ENCODE results near the gene LRRFIP1. TPM values are rescaled to one million over a fixed set of nuclear protein-coding genes. Genes with fewer than 3 reads are reported as not detected.

Gene LRRFIP1
- total and polyA plus RNA-seq, 2 donors (not counting 1 experiment from before 2014, with no cell fraction given): 42.0 to 139 TPM

- intact Hi-C loops (cut with micrococcal nuclease): no loop called here
- Mint-ChIP-seq H3K9me3 (ENCODE audit: insufficient read depth) (no peaks in the 10 kb centered on the region), H3K27ac (peak overlapping the region; percentile 10), H3K4me1 (peaks cover 29% of the 10 kb centered on the region), H3K4me3 (no peak overlapping the region), H3K27me3 (no peaks in the 10 kb centered on the region)
- no peak for DNase-seq
- Histone ChIP-seq H3K79me2 (ENCODE audit: control insufficient read depth, insufficient read depth, low read length) (peaks cover 97% of the 10 kb centered on the region), H3K27ac (ENCODE audit: low read length in 2 of 2) (no peak overlapping the region), H3K27me3 (replicated peaks in 1 of 4; ENCODE audit: control extremely low read depth in 1 of 4, control insufficient read depth in 3 of 4, insufficient read depth in 4 of 4, low read length in 3 of 4) (no peaks in the 10 kb centered on the region), H3K4me1 (ENCODE audit: control insufficient read depth in 2 of 2, insufficient read depth in 2 of 2, low read length in 2 of 2) (peaks cover 0 to 4% of the 10 kb centered on the region in 2 donors), H3K9me3 (ENCODE audit: control extremely low read depth in 1 of 3, control insufficient read depth in 2 of 3, insufficient read depth in 1 of 3, low read length in 2 of 3) (no peaks in the 10 kb centered on the region), H2AFZ (ENCODE audit: insufficient read depth, low read depth, low read length, poor library complexity, severe bottlenecking) (no peak overlapping the region), H4K20me1 (ENCODE audit: control insufficient read depth, insufficient read depth, low read length, poor library complexity, severe bottlenecking) (peaks cover 97% of the 10 kb centered on the region), H3K36me3 (replicated peaks in 1 of 2; ENCODE audit: control extremely low read depth in 1 of 2, control insufficient read depth in 1 of 2, extremely low read depth in 1 of 2, insufficient read depth in 2 of 2, low read length in 1 of 2) (peaks cover 0 to 38% of the 10 kb centered on the region in 2 experiments), H3K4me3 (ENCODE audit: control extremely low read depth in 1 of 5, extremely low read depth in 1 of 5, insufficient read depth in 1 of 5, low read depth in 2 of 5, low read length in 4 of 5) (no peak overlapping the region), H3K9ac (ENCODE audit: low read length) (no peak overlapping the region), H3K4me2 (replicated peaks; ENCODE audit: low read depth, low read length, poor library complexity, severe bottlenecking) (no peak overlapping the region)
- TF ChIP-seq CTCF (IDR thresholded peaks at IDR 0.05) (no peak), EZH2 (IDR thresholded peaks at IDR 0.05; ENCODE audit: borderline replicate concordance, insufficient read depth, low read depth, low read length, poor library complexity, severe bottlenecking) (no peak)
- ATAC-seq (ENCODE audit: low read depth): no peak
- WGBS (ENCODE audit: insufficient coverage): 79% methylated on average over 13 of the region's 13 CpGs
- CTCF ChIA-PET: interaction anchor here (0.6 to 4.9 kb wide), 4 partner anchors 12 to 220 kb away, joined by 3 to 27 read pairs (median 7); no protein-coding TSS in a partner anchor
- POLR2A ChIA-PET: no interaction called here
These were observed 105.5 kb downstream of the LRRFIP1 start for GRCh38 chr2:237732790-237733381.

- no peaks in the 10 kb centered on the region for H3K9me3 Mint-ChIP-seq (ENCODE audit: insufficient read depth)
- peaks cover 0 to 4% of the 10 kb centered on the region in 2 donors for H3K4me1 ChIP-seq (ENCODE audit: control insufficient read depth in 2 of 2, insufficient read depth in 2 of 2, low read length in 2 of 2)
- H3K4me3 ChIP-seq (ENCODE audit: control extremely low read depth in 1 of 5, extremely low read depth in 1 of 5, insufficient read depth in 1 of 5, low read depth in 2 of 5, low read length in 4 of 5): no peak overlapping the region
- WGBS (ENCODE audit: insufficient coverage): 89% methylated on average over 7 of the region's 13 CpGs
- no peak overlapping the region for H3K27ac Mint-ChIP-seq
- H3K9me3 ChIP-seq (ENCODE audit: control extremely low read depth in 1 of 3, control insufficient read depth in 2 of 3, insufficient read depth in 1 of 3, low read length in 2 of 3): no peaks in the 10 kb centered on the region
- H3K79me2 ChIP-seq (ENCODE audit: control insufficient read depth, insufficient read depth, low read length): peaks cover 96% of the 10 kb centered on the region
- H3K4me3 Mint-ChIP-seq: no peak overlapping the region
- intact Hi-C loops (cut with micrococcal nuclease): no loop called here
- ATAC-seq (ENCODE audit: low read depth) (no peak), DNase-seq (no peak)
- H2AFZ ChIP-seq (ENCODE audit: insufficient read depth, low read depth, low read length, poor library complexity, severe bottlenecking): no peak overlapping the region
- H3K27me3 Mint-ChIP-seq: no peaks in the 10 kb centered on the region
- H3K36me3 ChIP-seq (replicated peaks in 1 of 2; ENCODE audit: control extremely low read depth in 1 of 2, control insufficient read depth in 1 of 2, extremely low read depth in 1 of 2, insufficient read depth in 2 of 2, low read length in 1 of 2): peaks cover 0 to 44% of the 10 kb centered on the region in 2 experiments
- H3K27ac ChIP-seq (ENCODE audit: low read length in 2 of 2): no peak overlapping the region
- H3K9ac ChIP-seq (ENCODE audit: low read length): no peak overlapping the region
- peaks cover 97% of the 10 kb centered on the region for H4K20me1 ChIP-seq (ENCODE audit: control insufficient read depth, insufficient read depth, low read length, poor library complexity, severe bottlenecking)
- H3K27me3 ChIP-seq (replicated peaks in 1 of 4; ENCODE audit: control extremely low read depth in 1 of 4, control insufficient read depth in 3 of 4, insufficient read depth in 4 of 4, low read length in 3 of 4): no peaks in the 10 kb centered on the region
- CTCF ChIA-PET: interaction anchor here (0.6 to 4.9 kb wide), 4 partner anchors 11 to 64 kb away, joined by 3 to 27 read pairs (median 8); no protein-coding TSS in a partner anchor
- H3K4me1 Mint-ChIP-seq: peaks cover 30% of the 10 kb centered on the region
- TF ChIP-seq CTCF (IDR thresholded peaks at IDR 0.05): no peak
- no peak for TF ChIP-seq EZH2 (IDR thresholded peaks at IDR 0.05; ENCODE audit: borderline replicate concordance, insufficient read depth, low read depth, low read length, poor library complexity, severe bottlenecking)
- no peak overlapping the region for H3K4me2 ChIP-seq (replicated peaks; ENCODE audit: low read depth, low read length, poor library complexity, severe bottlenecking)
- POLR2A ChIA-PET: no interaction called here
These were observed 106.4 kb downstream of the LRRFIP1 start for GRCh38 chr2:237733677-237734300.
